SK-N-MC (cell line): Measurements from ENCODE around the gene GBX1.

Source experiments
- DNase-seq: peaks from one replicate; pipeline ENCODE4 v3.0.0-alpha.2; 2011; ENCODE audit warnings: low read depth, low spot score
- H3K27ac ChIP-seq: fragments of 200-600 bp; sonication (generic); 2 replicates; pipeline ENCODE4 v1.5.1; 2016; ENCODE audit warnings: mixed run types
- H3K36me3 ChIP-seq: fragments of 200-600 bp; sonication (generic); 2 replicates; pipeline ENCODE4 v1.6.1; 2017; ENCODE audit warnings: antibody characterized with exemption, low read length, mixed read lengths; ENCODE audit not compliant: insufficient read depth
- H3K4me3 ChIP-seq: fragments of 200-600 bp; sonication (generic); 2 replicates; pipeline ENCODE4 v1.5.1; 2016
- H3K9ac ChIP-seq: fragments of 200-600 bp; sonication (generic); 2 replicates; pipeline ENCODE4 v1.8.0; 2017; ENCODE audit warnings: mixed run types, mixed read lengths; ENCODE audit not compliant: insufficient read length
- H3K9me3 ChIP-seq: fragments of 200-600 bp; sonication (generic); 2 replicates; pipeline ENCODE4 v1.6.1; 2017; ENCODE audit warnings: low read depth, mild to moderate bottlenecking, antibody characterized with exemption, low read length, moderate library complexity, mixed read lengths
- EZH2 ChIP-seq: fragments of 200-600 bp; sonication (generic); IDR thresholded peaks from one replicate; pipeline ENCODE4 v1.6.1; 2017; ENCODE audit warnings: antibody characterized with exemption
- FOXP2 ChIP-seq: optimal IDR thresholded peaks from 2 replicates; pipeline ENCODE3; 2011; ENCODE audit warnings: mild to moderate bottlenecking, moderate library complexity; ENCODE audit not compliant: insufficient read depth; ENCODE audit errors: extremely low read length, control extremely low read depth
- POLR2AphosphoS5 ChIP-seq: IDR thresholded peaks from 2 replicates; pipeline ENCODE4 v1.6.1; 2012; ENCODE audit warnings: mild to moderate bottlenecking, low read depth, low read length, borderline replicate concordance

The GBX1 gene

GRCh38 chr7:151148319-151149259 is 18.9 kb downstream of the GBX1 start:
- no peak overlapping the region for H3K9ac ChIP-seq
- no peak overlapping the region for H3K4me3 ChIP-seq
- H3K36me3 ChIP-seq: no peaks in the 10 kb centered on the region; the same call in 1 of the 2 replicates
- TF ChIP-seq FOXP2 (no peak), EZH2 (no peak), POLR2AphosphoS5 (no peak)
- no peak overlapping the region for H3K27ac ChIP-seq
- no peak for DNase-seq
- H3K9me3 ChIP-seq: no peaks in the 10 kb centered on the region

GRCh38 chr7:151146761-151147160 is 20.7 kb downstream of the GBX1 start:
- Histone ChIP-seq H3K9me3 (no peaks in the 10 kb centered on the region), H3K27ac (no peak overlapping the region), H3K36me3 (peaks cover 3% of the 10 kb centered on the region; the same call in 1 of the 2 replicates), H3K9ac (no peak overlapping the region), H3K4me3 (no peak overlapping the region)
- DNase-seq: no peak
- TF ChIP-seq FOXP2 (no peak), EZH2 (no peak)

GRCh38 chr7:151144387-151144786 is 23.1 kb downstream of the GBX1 start:
- H3K36me3 ChIP-seq: peaks cover 10% of the 10 kb centered on the region
- no peak for DNase-seq
- TF ChIP-seq FOXP2 (no peak), EZH2 (no peak), POLR2AphosphoS5 (no peak)
- H3K9me3 ChIP-seq: no peaks in the 10 kb centered on the region
- H3K27ac ChIP-seq: no peak overlapping the region
- no peak overlapping the region for H3K4me3 ChIP-seq
- H3K9ac ChIP-seq: no peak overlapping the region

GRCh38 chr7:151143261-151144015 is 24.1 kb downstream of the GBX1 start:
- DNase-seq: no peak
- no peak overlapping the region for H3K9ac ChIP-seq
- peaks cover 10% of the 10 kb centered on the region for H3K36me3 ChIP-seq
- H3K9me3 ChIP-seq: no peaks in the 10 kb centered on the region
- no peak overlapping the region for H3K27ac ChIP-seq
- TF ChIP-seq EZH2 (no peak), POLR2AphosphoS5 (no peak), FOXP2 (no peak)
- H3K4me3 ChIP-seq: no peak overlapping the region

GRCh38 chr7:151142686-151143040 is 24.8 kb downstream of the GBX1 start:
- Histone ChIP-seq H3K36me3 (peaks cover 10% of the 10 kb centered on the region), H3K27ac (no peak overlapping the region), H3K9me3 (no peaks in the 10 kb centered on the region), H3K4me3 (no peak overlapping the region), H3K9ac (no peak overlapping the region)
- TF ChIP-seq EZH2 (no peak), FOXP2 (no peak), POLR2AphosphoS5 (no peak)
- no peak for DNase-seq

GRCh38 chr7:151141855-151142685 is 25.4 kb downstream of the GBX1 start:
- no peak overlapping the region for H3K4me3 ChIP-seq
- no peak overlapping the region for H3K9ac ChIP-seq
- TF ChIP-seq FOXP2: no peak
- TF ChIP-seq POLR2AphosphoS5: no peak
- TF ChIP-seq EZH2: no peak
- peaks cover 10% of the 10 kb centered on the region for H3K36me3 ChIP-seq
- H3K27ac ChIP-seq: no peak overlapping the region
- H3K9me3 ChIP-seq: no peaks in the 10 kb centered on the region
- DNase-seq: no peak

GRCh38 chr7:151141311-151141854 is 26.1 kb downstream of the GBX1 start:
- H3K36me3 ChIP-seq: peaks cover 10% of the 10 kb centered on the region
- H3K4me3 ChIP-seq: no peak overlapping the region
- TF ChIP-seq FOXP2: no peak
- no peak for TF ChIP-seq EZH2
- no peak for TF ChIP-seq POLR2AphosphoS5

More at GRCh38 chr7:151141311-151141854, 26.1 kb downstream of the GBX1 start:
- no peak for DNase-seq
- Histone ChIP-seq H3K27ac (no peak overlapping the region), H3K9me3 (no peaks in the 10 kb centered on the region), H3K9ac (no peak overlapping the region)
